Activated CD4-positive, alpha-beta T cell treated with anti-CD3 and anti-CD28 coated beads, Interleukin-2, amount 10 ng/mL, durations not matched to agents 7 days and 5 days (primary cell): ENCODE measurements around the gene AHNAK. TPM values are rescaled to one million over a fixed set of nuclear protein-coding genes. Genes with fewer than 3 reads are reported as not detected.
"Not testable (repeated sequence)": the region's sequence is repeated elsewhere in the genome, so short reads cannot be mapped to it uniquely, and the experiment has no call there.

ENCODE experiments used
- CTCF ChIA-PET: fragments of 350-600 bp; sonication (Branson Sonifier 250); formaldehyde crosslinking; loops from one replicate; lab custom pipeline; 2021; ENCODE audit warnings: antibody characterized with exemption; lab: Charles Lee
- POLR2A ChIA-PET: fragments of 350-600 bp; sonication (Branson Sonifier 250); formaldehyde crosslinking; loops from one replicate; lab custom pipeline; 2021; ENCODE audit warnings: antibody characterized with exemption; lab: Charles Lee
- DNase-seq: peaks from one replicate; pipeline ENCODE4 v3.0.0-alpha.2; 2020
- H3K27ac Mint-ChIP-seq: one replicate; pipeline ENCODE4 v1.8.0; 2021; ENCODE audit warnings: mild to moderate bottlenecking, moderate library complexity, mixed read lengths
- H3K27me3 Mint-ChIP-seq: one replicate; pipeline ENCODE4 v1.8.0; 2021; ENCODE audit warnings: mixed read lengths
- H3K36me3 Mint-ChIP-seq: one replicate; pipeline ENCODE4 v1.8.0; 2021; ENCODE audit warnings: low read depth, mixed read lengths
- H3K4me1 Mint-ChIP-seq: one replicate; pipeline ENCODE4 v1.8.0; 2021; ENCODE audit warnings: mixed read lengths
- H3K4me3 Mint-ChIP-seq: one replicate; pipeline ENCODE4 v1.8.0; 2021; ENCODE audit warnings: mild to moderate bottlenecking, moderate library complexity, mixed read lengths
- H3K9me3 Mint-ChIP-seq: one replicate; pipeline ENCODE4 v1.8.0; 2021; ENCODE audit warnings: mixed read lengths
- total RNA-seq, 2 experiments: library from RNA; stranded (reverse); gene quantifications; one replicate each; pipeline ENCODE4 v1.2.3, GENCODE V29; 2021

Gene AHNAK
- total RNA-seq, 2 experiments from 2014 or later, result 206 to 237 TPM

- POLR2A ChIA-PET, result no interaction called here
- H3K4me1 Mint-ChIP-seq, result peaks cover 15% of the 10 kb centered on the region
- H3K4me3 Mint-ChIP-seq, result no peak overlapping the region
- peaks cover 31% of the 10 kb centered on the region for H3K36me3 Mint-ChIP-seq
- H3K9me3 Mint-ChIP-seq, result no peaks in the 10 kb centered on the region
- no peak for DNase-seq
- no peak overlapping the region for H3K27ac Mint-ChIP-seq
- CTCF ChIA-PET, result interaction anchor here (1.1 kb wide), 1 partner anchor 9 kb away, joined by 4 read pairs; no protein-coding TSS in a partner anchor
- no peaks in the 10 kb centered on the region for H3K27me3 Mint-ChIP-seq
Measured at GRCh38 chr11:62579252-62579651, 32.6 kb upstream of the AHNAK start.

DNA sequence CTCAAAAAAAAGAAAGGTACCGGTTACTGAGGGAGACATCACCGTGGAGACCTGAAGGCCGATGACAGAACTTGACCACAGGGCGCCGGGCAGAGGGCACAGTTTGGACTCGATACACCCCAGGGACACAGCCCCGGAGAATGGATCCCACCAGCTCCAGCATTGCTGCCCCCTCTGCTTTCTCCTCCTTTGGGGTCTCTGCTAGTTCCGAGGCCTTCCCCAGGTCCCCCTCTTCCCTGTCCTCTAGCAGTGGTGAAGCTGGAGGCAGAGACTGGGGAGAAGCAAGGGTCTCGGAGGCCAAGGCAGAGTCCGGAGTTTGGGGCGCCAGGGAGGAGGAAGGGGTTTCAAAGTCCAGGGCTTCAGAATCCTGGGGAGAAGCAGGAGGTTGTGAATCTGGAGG, 31.9 kb upstream of the AHNAK start:
- ChIA-PET CTCF (interaction anchor here (1.1 kb wide), 1 partner anchor 8 kb away, joined by 4 read pairs; no protein-coding TSS in a partner anchor), POLR2A (interaction anchor here (0.6 kb wide), 1 partner anchor 50 kb away, joined by 5 read pairs; no protein-coding TSS in a partner anchor)
- H3K4me3 Mint-ChIP-seq, result no peak overlapping the region
- H3K27me3 Mint-ChIP-seq, result no peaks in the 10 kb centered on the region
- H3K27ac Mint-ChIP-seq, result no peak overlapping the region
- DNase-seq, result no peak
- H3K4me1 Mint-ChIP-seq, result peaks cover 18% of the 10 kb centered on the region
- no peaks in the 10 kb centered on the region for H3K9me3 Mint-ChIP-seq
- H3K36me3 Mint-ChIP-seq, result peaks cover 28% of the 10 kb centered on the region

DNA sequence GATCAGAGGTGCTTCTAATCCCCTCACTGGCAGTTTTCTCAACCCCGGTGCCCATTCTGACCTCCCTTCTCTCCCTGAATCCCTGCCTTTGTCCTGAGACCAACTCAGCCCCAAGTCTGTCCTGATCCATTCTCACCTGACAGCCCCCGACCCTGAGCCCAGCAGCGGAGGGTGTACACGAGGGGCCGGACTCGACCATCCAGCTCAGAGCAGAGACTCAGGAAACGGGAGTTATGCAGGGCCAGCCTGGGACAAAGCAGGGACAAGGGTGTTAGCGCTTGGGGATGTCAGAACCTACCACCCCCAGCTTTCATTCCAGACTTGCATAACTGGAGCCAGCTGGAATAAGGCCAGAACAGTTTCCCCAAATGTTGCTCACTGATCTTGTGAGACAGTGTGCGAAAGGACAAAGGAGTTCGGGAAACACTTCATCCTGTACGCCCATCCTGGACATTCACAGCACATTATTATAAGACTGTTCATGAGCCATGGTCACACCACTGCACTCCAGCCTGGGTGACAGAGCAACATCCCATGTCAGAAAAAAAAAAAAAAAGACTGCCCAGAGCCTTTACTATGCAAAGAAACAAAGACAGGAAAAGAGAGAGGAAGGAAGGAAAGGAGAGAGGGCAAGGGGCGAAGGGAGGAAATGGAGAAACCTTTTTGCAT, 30.6 kb upstream of the AHNAK start:
- no peak for DNase-seq
- POLR2A ChIA-PET, result no interaction called here
- Mint-ChIP-seq H3K4me3 (no peak overlapping the region), H3K4me1 (peaks cover 29% of the 10 kb centered on the region), H3K9me3 (no peaks in the 10 kb centered on the region), H3K27me3 (no peaks in the 10 kb centered on the region), H3K27ac (no peak overlapping the region), H3K36me3 (peaks cover 35% of the 10 kb centered on the region)
- CTCF ChIA-PET, result interaction anchor here (0.7 to 1.6 kb wide), 4 partner anchors 22 to 152 kb away, joined by 3 to 5 read pairs (median 4); no protein-coding TSS in a partner anchor

GRCh38 chr11:62575837-62576236, 29.2 kb upstream of the AHNAK start:
- ChIA-PET CTCF (interaction anchor here (1.0 to 1.8 kb wide), 3 partner anchors 12 to 151 kb away, joined by 4 to 5 read pairs (median 4); partner anchors contain the start of gene TUT1), POLR2A (no interaction called here)
- peak overlapping the region; percentile 94 for H3K27ac Mint-ChIP-seq
- H3K4me3 Mint-ChIP-seq, result peak overlapping the region; percentile 96
- no peaks in the 10 kb centered on the region for H3K9me3 Mint-ChIP-seq
- peaks cover 42% of the 10 kb centered on the region for H3K4me1 Mint-ChIP-seq
- no peak for DNase-seq
- no peaks in the 10 kb centered on the region for H3K27me3 Mint-ChIP-seq
- H3K36me3 Mint-ChIP-seq, result peaks cover 43% of the 10 kb centered on the region

GRCh38 chr11:62575156-62575555, 28.6 kb upstream of the AHNAK start:
- no peaks in the 10 kb centered on the region for H3K9me3 Mint-ChIP-seq
- POLR2A ChIA-PET, result interaction anchor here (0.6 to 0.7 kb wide), 2 partner anchors 13 to 16 kb away, joined by 3 to 4 read pairs; no protein-coding TSS in a partner anchor

DNA sequence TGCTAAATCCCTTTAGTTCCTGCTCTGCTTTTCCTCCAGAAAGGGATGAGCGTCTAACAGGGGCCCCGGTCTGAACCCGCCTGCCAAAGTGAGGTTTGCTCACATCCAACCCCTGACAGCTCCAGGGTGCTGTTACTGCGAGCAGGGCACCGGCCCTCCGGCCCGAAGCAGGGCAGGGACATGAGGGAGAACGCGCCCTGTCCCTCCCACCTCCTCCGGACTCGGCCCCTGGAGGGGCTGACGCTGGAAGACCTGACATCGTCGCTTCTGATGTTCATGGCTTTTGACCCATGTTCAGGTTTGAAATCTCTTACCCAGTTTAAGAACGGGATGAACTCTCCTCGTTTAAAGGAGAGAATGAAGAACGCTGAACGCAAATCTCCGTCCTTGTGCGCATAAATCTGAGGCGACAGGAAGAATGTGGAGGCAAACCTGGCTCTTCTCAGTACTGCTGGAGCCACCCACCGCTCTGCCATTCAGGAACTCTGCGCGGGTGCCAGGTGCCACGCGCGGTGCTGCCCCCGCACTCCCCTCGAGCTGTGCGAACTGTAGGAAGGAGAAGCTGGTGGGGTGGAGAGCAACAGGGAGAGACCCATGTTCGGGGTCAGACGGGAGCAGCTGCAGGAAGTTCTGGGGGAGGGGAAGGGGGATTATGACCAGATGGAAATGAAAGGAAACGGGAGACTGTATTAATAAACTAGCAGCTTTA, 27.9 kb upstream of the AHNAK start:
- POLR2A ChIA-PET, result interaction anchor here (0.6 to 1.4 kb wide), 9 partner anchors 14 to 281 kb away, joined by 3 to 14 read pairs (median 4); partner anchors contain the start of genes C11orf98, CSKMT, MTA2 and TUT1
- CTCF ChIA-PET, result interaction anchor here (0.6 to 2.0 kb wide), 12 partner anchors 8 to 279 kb away, joined by 3 to 11 read pairs (median 3); partner anchors contain the start of gene TUT1
- H3K27me3 Mint-ChIP-seq, result no peaks in the 10 kb centered on the region
- H3K36me3 Mint-ChIP-seq, result peaks cover 54% of the 10 kb centered on the region
- no peak for DNase-seq
- peaks cover 54% of the 10 kb centered on the region for H3K4me1 Mint-ChIP-seq
- H3K27ac Mint-ChIP-seq, result peak overlapping the region; percentile 94
- no peaks in the 10 kb centered on the region for H3K9me3 Mint-ChIP-seq
- H3K4me3 Mint-ChIP-seq, result peak overlapping the region; percentile 96

More at GRCh38 chr11:62575156-62575555, 28.6 kb upstream of the AHNAK start:
- no peaks in the 10 kb centered on the region for H3K27me3 Mint-ChIP-seq
- H3K4me1 Mint-ChIP-seq, result peaks cover 48% of the 10 kb centered on the region
- H3K36me3 Mint-ChIP-seq, result peaks cover 47% of the 10 kb centered on the region
- no peak for DNase-seq
- H3K27ac Mint-ChIP-seq, result peak overlapping the region; percentile 94
- CTCF ChIA-PET, result interaction anchor here (1.0 to 2.0 kb wide), 8 partner anchors 9 to 187 kb away, joined by 3 to 11 read pairs (median 3); partner anchors contain the start of gene TUT1
- peak overlapping the region; percentile 96 for H3K4me3 Mint-ChIP-seq

GRCh38 chr11:62573592-62574362, 27.2 kb upstream of the AHNAK start, which contains the start of gene EEF1G:
Gene EEF1G, minus strand, starts transcription at chr11:62573891. Its CDS starts 49 bp downstream, at chr11:62573842.
- Mint-ChIP-seq H3K4me3 (peak within 1 kb of the TSS; percentile 96), H3K27me3 (no peaks in the 10 kb centered on the region), H3K9me3 (no peaks in the 10 kb centered on the region), H3K36me3 (peaks cover 56% of the 10 kb centered on the region), H3K27ac (peak within 1 kb of the TSS; percentile 94), H3K4me1 (peaks cover 56% of the 10 kb centered on the region)
- CTCF ChIA-PET, result interaction anchor here (0.6 to 2.0 kb wide), 10 partner anchors 8 to 280 kb away, joined by 3 to 11 read pairs (median 3); no protein-coding TSS in a partner anchor
- DNase-seq, result peak; percentile 99
- POLR2A ChIA-PET, result interaction anchor here (0.6 to 1.4 kb wide), 9 partner anchors 17 to 783 kb away, joined by 3 to 14 read pairs (median 4); partner anchors contain the start of genes C11orf98, CSKMT, MTA2 and TUT1

DNA sequence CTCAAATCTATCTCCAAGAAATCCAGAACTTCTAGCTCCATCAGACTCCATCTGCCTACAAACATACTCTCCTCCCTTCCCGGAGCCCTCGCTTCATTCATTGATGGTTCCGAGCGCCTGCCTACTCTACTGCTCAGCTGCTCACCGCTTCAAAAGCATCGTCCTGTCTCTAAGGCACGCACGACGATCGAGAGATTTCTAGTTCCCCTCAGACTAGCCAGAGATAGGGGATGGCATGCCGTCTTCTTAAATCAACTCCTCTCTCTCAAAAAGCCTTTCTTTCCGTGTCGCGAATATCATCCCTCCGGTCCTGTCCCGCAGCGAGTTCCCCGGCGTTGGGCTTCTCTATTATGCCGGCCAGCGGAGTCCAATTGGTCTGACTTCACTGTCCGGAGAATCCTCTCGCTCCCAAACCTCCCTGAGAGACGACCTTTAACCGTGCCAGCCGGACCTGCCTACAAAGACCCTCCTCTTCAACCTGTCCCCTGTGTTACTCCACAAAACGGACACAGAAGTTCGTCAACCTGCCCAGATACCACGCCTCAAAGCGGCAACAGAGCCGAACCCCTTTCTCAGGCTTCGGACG, 26.5 kb upstream of the AHNAK start:
- POLR2A ChIA-PET, result interaction anchor here (0.6 to 1.4 kb wide), 8 partner anchors 16 to 783 kb away, joined by 3 to 14 read pairs (median 4); partner anchors contain the start of genes C11orf98, CSKMT, MTA2 and TUT1
- DNase-seq, result peak; percentile 42
- Mint-ChIP-seq H3K4me1 (peaks cover 58% of the 10 kb centered on the region), H3K36me3 (peaks cover 56% of the 10 kb centered on the region), H3K9me3 (no peaks in the 10 kb centered on the region), H3K27me3 (no peaks in the 10 kb centered on the region), H3K27ac (peak overlapping the region; percentile 94), H3K4me3 (peak overlapping the region; percentile 96)
- CTCF ChIA-PET, result interaction anchor here (0.6 to 2.0 kb wide), 7 partner anchors 16 to 215 kb away, joined by 3 to 11 read pairs (median 4); partner anchors contain the start of gene TUT1

GRCh38 chr11:62572431-62572830, 25.8 kb upstream of the AHNAK start:
- Mint-ChIP-seq H3K4me1 (peaks cover 59% of the 10 kb centered on the region), H3K36me3 (peaks cover 54% of the 10 kb centered on the region)
- no peak for DNase-seq

DNA sequence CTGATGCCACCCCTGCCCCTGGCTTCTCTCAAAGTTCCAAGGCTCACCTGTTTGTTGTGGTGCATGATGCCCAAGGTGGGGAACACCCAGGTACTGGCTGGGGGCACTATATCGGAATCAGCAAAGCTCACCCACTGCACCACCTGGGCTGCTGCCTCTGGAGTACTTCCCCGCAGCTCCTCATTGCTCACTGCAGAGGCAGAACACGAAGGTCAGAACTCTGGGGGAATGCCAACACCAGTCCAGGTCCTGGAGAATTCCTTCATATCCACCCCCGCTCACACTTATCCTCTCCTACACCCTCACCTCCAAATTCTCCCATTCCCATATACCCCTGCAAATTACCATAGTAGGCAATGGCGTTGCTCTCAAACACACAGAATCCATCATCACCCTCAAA, 24.9 kb upstream of the AHNAK start:
- H3K27me3 Mint-ChIP-seq, DNase-seq, H3K9me3 Mint-ChIP-seq, POLR2A ChIA-PET: not testable (repeated sequence)
- Mint-ChIP-seq H3K27ac (peak overlapping the region; percentile 17), H3K4me1 (peaks cover 66% of the 10 kb centered on the region), H3K36me3 (peaks cover 57% of the 10 kb centered on the region), H3K4me3 (peak overlapping the region; percentile 24)
- CTCF ChIA-PET, result interaction anchor here (0.8 to 2.5 kb wide), 5 partner anchors 11 to 147 kb away, joined by 3 to 8 read pairs (median 6); partner anchors contain the start of gene TUT1

More at GRCh38 chr11:62572431-62572830, 25.8 kb upstream of the AHNAK start:
- ChIA-PET POLR2A (no interaction called here), CTCF (interaction anchor here (0.8 to 1.5 kb wide), 2 partner anchors 19 to 148 kb away, joined by 3 to 4 read pairs; partner anchors contain the start of gene TUT1)
- Mint-ChIP-seq H3K4me3 (peak overlapping the region; percentile 96), H3K27me3 (no peaks in the 10 kb centered on the region), H3K27ac (peak overlapping the region; percentile 94), H3K9me3 (no peaks in the 10 kb centered on the region)

DNA sequence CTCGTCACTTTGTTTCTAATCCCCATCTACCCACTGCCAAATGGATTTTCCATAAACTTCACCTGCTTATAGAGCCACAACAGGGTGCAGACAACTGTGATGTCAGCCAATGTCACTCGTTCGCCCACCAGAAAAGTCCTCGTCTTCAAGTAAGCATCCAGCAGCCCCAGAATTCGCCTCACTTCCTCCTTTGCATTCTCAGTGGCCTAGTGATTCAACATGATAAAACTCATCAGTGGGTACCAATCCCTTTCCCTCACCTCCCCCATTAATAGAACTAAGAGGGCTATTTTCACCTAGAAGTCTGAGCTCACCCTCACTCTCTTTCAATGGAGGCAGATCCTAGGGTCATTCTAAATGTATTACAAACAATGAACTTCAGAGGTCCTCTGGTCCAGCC, 24.3 kb upstream of the AHNAK start:
- POLR2A ChIA-PET, DNase-seq, H3K9me3 Mint-ChIP-seq, H3K27me3 Mint-ChIP-seq: not testable (repeated sequence)
- peak overlapping the region; percentile 24 for H3K4me3 Mint-ChIP-seq
- peaks cover 60% of the 10 kb centered on the region for H3K36me3 Mint-ChIP-seq
- H3K4me1 Mint-ChIP-seq, result peaks cover 71% of the 10 kb centered on the region
- CTCF ChIA-PET, result interaction anchor here (0.8 to 2.5 kb wide), 7 partner anchors 8 to 146 kb away, joined by 3 to 8 read pairs (median 4); partner anchors contain the start of gene TUT1
- peak overlapping the region; percentile 17 for H3K27ac Mint-ChIP-seq
